Stimulated activated CD8-positive, alpha-beta memory T cell treated with anti-CD3 and anti-CD28 coated beads, Interleukin-15, amount 100 ng/mL, for 48 hours (primary cell): Measurements from ENCODE around the gene USP19.

ENCODE experiments used
- DNase-seq, 2 donors: peaks; one replicate each; pipeline ENCODE4 v3.0.0-alpha.2; 2020; ENCODE audit warnings: low read depth in 2 of 2

Gene USP19

DNA sequence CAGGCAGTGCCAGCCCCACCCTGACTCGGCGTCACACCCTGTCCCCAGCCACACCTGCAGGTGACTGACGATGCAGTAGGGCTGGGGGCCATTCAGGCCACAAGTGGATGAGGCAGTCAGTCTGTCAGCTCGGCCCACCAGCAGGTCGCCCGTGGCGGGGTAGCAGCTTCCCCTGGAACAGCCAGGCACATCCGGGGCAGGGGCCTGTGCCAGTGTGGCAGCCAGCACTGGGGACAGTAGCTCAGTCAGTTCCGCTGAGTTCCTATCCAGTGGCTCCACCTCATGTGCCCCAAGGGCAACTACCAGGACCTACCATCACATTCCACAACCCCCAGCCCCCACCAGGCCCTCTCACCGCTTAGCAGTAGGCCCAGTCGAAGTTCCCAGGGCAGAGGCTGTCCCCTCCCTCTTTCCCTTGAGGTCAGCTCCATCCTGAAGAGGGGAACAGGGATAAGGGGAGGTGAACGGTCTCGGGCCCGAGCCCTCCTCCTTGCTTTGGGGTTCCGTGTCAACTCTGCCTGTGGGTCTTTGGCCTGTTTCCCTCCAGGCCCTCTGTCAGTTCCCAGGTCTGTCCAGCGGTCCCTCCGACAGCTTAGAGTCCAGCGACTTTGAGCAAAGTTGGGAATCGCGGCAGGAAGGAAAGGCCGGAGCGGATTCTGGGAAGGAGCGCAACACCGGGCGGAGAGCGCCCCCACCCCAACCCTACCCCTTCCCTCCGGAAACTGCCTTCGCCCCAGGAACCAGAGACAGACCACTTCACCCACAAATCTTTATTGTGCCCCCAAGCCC lies 12.0 kb upstream of the USP19 start, which contains the start of gene LAMB2:
Gene LAMB2 (minus strand): TSS at position 614 of the 789 bp plus-strand sequence. CDS start 183 bp downstream, at position 431.
- DNase-seq, result no peak

DNA sequence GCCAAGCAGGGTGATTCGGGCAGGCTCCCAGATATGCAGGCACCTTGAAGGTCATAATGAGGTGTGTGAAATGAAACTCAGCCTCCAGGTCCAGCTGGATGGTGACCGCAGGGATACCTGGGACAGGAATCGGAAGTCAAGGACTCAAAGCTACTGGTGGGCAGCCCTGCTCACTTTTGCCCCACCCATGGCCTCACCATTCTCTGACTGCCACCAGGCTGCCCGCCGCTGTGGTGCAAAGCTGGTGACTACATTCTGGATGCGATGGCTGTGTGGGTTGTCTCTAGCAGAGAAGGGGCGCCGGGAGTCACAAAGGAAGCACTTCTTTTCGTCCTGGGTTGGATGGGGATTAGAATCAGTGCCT lies 11.4 kb upstream of the USP19 start:
- DNase-seq, result no peak

DNA sequence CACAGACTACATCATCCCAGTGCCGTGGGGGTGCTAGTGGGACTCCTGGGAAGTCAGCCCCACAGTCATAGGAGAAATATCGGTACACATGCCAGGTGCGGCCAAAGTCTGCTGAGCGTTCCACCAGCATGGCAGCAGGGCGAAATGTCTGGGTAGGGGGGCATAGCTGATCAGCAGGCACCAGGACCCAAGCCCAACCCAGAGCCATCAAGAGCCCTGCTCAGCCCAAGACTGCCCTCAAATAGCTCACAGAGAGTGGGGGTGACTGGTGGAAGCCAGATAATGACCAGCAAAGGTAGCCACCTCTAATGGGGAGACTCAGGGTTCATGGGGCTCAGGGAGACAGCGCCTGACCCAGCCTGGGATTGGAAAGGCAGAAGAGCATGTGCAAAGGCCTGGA lies 11.0 kb upstream of the USP19 start:
- no peak for DNase-seq

DNA sequence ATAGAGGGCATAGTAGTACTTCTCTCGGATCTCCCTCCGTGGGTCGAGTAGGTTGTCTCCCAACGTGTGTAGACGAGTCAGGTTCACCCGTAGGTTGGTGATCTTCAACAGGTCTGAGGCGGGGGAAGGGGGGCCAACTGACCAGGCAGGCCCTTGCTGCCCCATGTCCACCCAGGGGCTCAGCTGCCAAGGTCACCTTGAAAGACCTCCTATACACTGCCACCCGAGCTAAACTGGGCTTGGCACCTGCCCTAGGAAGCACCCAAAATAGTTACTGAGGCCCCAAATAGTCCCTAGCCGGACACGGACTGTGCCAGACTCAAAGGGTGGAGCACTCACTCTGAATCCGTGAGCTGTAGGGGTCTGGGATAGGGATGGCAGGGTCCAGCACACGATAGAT lies 10.4 kb upstream of the USP19 start:
- DNase-seq, result no peak

GRCh38 chr3:49124991-49125670 lies 4.5 kb upstream of the USP19 start:
- no peak for DNase-seq

DNA sequence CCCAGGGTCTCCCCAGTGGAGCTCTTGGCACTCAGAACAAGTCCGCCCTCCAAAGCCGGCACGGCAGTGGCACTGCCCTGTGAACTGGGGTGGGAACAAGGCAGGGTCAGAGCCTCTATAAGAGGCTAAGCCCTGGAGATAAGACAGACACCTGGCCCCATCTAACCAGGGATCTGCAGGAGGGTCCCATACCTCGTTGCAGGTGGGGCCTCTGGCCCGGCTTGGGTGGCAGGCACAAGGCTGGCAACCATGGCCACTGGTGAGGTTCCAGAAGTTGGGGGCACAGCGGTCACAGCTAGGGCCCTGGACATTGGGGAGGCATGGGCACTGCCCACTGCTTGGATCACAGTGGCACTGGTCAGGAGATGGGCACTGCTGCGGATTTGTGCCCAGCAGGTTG lies 3.6 kb upstream of the USP19 start:
- DNase-seq, result no peak

DNA sequence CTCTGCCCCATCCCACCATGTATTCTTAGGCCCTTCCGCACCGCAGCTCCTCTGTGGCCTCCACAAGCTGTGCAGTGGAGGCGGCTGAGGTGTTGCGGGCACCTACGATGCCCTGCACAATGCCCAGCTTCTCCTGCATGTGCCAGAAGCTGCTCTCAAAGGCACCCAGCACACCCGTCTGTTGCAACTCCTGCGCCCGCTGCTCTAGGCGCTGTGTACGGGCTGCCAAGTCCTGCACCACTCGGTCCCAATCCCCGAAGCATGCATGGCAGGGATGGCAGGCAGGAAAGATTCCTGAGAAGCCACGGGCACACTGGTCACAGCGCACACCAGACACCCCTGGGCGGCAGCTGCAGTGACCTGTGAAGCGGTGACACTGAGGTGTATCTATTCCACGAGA lies 3.1 kb upstream of the USP19 start:
- no peak for DNase-seq

DNA sequence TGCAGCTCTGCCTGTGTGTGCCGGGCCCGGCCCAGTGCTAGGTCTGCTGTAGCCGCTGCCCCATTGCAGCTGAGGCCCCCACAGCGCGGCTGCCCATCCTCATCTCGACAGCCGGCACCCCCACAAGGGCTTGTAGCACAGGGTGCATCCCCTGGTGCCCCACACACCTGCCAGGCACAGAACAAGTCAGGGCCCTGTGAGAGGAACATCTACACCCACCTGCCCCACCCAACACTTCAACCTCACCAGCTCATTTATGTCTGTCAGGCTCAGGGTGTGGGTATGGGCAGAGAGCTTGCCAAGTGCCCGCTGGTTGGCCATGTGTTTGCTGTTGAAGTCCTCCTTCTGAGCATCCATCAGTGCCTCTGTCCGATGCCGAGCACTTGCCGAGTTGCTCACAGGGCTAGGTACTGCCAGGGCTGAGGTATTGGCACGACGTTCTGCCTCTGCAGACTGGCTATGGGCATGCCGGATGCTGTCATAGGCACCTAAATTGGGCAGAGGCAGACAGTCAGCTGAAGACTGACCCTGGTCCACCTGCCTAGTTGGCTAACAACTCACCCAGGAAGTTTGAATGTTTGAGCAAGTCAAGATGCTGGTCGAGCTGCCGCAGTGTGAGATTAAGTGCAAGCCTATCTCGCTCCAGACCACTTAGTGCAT lies 2.4 kb upstream of the USP19 start:
- DNase-seq, result no peak

DNA sequence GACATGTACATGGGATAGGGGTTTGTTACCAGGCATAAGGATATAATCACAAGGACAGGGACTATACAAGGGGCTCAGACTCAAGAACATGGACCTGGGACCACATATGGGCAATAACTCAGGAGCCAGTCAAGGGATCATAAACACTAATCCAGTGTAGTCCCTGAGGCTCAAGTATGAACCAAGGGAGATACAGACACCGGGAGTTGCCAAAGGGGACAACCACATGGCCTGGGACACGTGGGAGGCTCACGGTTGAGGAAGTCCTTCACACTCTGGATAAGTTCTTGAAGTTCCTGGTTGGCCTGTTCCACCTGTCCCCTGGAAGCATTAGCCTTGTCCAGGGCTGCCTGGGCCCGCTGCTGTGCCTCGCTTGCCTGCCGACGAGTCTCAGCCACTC lies 1.8 kb upstream of the USP19 start:
- DNase-seq, result no peak

GRCh38 chr3:49122022-49122421 lies 1.4 kb upstream of the USP19 start:
- DNase-seq, result no peak

DNA sequence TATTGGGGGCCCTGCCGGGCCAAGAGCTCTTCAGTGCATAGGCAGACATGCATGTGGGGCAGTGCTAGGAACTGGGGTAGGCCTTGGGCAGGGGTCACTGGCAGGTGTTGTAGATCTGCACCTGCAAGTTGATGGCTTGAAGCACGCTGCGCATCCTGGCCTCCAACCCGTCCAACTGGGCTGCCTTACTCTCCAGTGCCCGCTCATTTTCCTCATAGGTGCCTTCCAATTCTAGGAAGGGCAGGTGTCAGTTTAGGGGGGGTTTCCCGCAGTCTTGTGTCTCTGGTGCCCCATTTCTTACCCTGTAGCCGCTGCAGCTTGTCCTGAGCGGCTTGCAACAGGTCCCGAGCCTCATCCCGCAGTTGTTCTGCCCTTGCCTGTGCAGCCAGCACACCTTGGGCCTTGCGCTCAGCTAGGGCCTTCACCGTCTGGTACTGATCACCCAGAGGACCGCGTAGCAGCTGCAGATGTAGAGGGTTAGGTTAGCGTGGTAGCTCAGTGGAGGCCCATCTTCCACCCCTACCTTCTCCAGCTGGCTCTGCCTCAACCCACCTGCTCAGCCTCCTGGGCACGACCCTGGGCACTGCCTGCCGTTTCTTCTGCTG lies 611 bp upstream of the USP19 start:
- DNase-seq, result no peak

DNA sequence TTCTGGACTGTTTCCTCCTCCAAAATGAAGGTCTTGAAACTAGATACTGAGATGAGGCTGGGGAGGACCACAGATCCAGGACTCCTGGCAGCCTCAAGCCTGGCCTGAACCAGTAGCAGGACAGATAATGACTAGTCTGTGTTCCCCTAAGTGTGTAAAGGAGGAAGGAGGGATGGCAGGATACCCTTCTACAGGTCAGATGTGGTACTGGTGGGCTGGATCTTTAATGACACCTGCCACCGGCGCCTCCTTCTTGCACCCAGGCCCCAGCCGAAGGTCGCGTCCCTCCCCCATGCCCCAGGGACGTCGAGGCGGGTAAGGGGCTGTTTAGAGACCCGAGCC lies 556 bp downstream of the USP19 start:
- no peak for DNase-seq

DNA sequence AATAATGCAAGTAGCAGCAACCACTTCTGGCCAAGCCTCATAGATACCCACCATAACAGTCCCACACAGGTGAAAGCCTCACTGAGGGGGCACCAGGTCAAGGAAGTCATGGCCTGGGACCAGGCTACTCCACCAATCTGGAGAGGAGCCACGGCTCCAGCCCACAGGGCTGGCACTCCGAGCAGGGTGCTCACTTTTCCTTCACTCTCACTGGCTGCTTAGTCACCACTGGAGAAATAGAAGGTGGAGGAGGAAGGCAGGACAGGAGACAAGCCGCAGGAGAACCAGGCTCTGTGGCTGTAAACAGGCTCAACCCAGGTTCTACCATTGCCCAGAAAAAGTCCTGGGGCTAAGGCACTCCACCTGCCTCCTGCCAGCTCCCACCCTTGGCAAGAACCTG lies 1.2 kb downstream of the USP19 start:
- DNase-seq, result no peak

GRCh38 chr3:49119036-49119435 lies 1.6 kb downstream of the USP19 start:
- no peak for DNase-seq

- DNase-seq, result no peak
Observed at GRCh38 chr3:49112262-49112661, 8.4 kb downstream of the USP19 start.

DNA sequence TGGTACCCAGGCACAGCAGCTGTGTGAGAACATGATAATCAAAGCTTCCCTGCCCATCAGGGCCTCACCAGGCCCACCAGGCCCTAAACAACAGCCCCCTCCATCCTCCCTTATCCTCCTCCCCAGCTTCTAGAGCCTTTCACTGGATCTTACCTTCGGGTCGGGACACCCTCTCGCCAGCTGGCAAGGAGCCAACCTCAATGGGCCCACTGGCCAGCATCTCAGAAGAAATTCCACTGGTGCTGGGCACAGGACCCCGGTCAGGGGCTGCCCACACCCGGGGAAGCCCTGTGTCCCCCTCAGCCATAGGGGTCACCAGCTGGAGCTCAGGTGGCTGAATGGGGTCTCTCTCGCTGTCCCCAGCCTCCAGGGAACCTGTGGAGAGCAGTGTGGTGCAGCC lies 9.3 kb downstream of the USP19 start:
- DNase-seq, result no peak

GRCh38 chr3:49110780-49111179 lies 9.8 kb downstream of the USP19 start:
- no peak for DNase-seq

- DNase-seq, result no peak
Observed at GRCh38 chr3:49108346-49108745, 12.3 kb downstream of the USP19 start.

DNA sequence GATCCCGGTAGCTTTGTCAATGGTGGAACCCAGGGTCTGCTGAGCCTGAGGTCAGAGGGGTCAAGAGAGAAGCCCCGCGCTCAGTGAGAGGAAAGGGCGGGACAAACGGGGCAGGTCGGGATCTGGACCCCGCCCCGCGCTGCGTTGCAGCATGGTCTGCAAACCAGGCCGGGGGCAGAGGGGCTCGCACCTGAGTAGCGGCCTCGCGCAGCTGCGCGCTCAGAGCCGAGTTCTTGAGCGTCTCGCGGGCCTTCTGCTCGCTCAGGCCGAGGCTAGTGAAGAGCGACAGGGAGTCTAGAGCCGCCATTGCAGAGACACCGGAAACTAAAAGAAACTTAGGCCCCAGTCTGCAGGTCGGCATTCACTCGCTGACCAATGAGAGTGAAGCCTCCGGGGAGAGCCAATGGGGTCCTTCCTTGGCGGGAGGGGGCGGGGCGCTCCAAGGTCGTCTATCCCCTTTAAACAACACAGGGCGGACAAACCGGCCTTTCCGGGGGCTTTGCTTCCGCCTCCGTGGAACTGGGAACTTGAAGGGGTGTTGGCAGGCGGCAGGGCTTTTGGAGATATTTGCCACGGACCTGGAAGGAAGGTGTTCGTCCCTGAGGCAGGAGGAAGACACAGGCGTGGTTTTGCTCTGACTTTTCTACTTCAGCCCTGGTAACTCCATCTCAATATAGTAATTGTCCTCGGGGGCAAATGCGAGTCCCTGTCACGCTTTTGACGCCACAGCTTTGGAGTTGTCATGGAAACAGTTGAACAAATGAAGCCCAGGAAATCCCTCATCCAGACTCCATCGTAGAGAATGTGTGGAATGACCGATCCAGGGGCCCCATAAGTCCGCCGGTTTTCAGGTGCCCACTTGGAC lies 16.0 kb downstream of the USP19 start, which contains the start of gene QARS1:
Gene QARS1 (minus strand): TSS at position 331 of the 865 bp plus-strand sequence. CDS start 24 bp downstream, at position 307.
- peak; percentile 84 to 87 for DNase-seq

DNA sequence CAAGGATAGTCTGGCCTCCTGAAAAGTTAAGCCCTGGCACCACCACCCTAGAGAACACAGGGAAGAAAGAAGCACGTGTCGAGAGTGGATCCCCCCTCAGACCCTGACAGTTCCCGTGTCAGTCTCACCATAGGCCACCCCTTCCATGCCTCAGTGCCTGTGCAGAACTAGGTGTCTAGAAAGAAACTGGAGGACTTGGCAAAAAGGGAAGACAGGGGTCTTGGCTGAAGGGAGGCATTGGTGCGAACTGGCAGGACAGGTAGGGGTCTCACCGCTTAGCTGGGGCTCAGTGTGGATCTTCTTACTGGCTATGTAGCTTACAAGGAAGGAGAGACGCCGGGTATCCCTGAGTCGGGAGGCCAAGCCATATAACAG lies 16.6 kb downstream of the USP19 start:
- DNase-seq, result no peak

GRCh38 chr3:49100046-49100615 lies 20.5 kb downstream of the USP19 start:
- no peak for DNase-seq
